ENCODE measurements around the gene ASIC2. TPM values are rescaled to one million over a fixed set of nuclear protein-coding genes. Genes with fewer than 3 reads are reported as not detected.

ASIC2 gene
- total RNA-seq, 1 donor from 2014 or later, result not detected

- no peak for DNase-seq (ENCODE audit: low spot score)
Observed at GRCh38 chr17:33113991-33114370, 179.1 kb downstream of the ASIC2 start.

GRCh38 chr17:33113276-33113990 lies 179.7 kb downstream of the ASIC2 start:
- no peak for DNase-seq (ENCODE audit: low spot score)

GRCh38 chr17:33112763-33113162 lies 180.3 kb downstream of the ASIC2 start:
- DNase-seq (ENCODE audit: low spot score), result no peak

GRCh38 chr17:33109336-33110072 lies 183.6 kb downstream of the ASIC2 start:
- no peak for DNase-seq (ENCODE audit: low spot score)

- no peak for DNase-seq (ENCODE audit: low spot score)
Observed at GRCh38 chr17:33106525-33107165, 186.4 kb downstream of the ASIC2 start.

GRCh38 chr17:33105911-33106310 lies 187.2 kb downstream of the ASIC2 start:
- DNase-seq (ENCODE audit: low spot score), result no peak

GRCh38 chr17:33099906-33100305 lies 193.2 kb downstream of the ASIC2 start:
- DNase-seq (ENCODE audit: low spot score), result no peak

- DNase-seq (ENCODE audit: low spot score), result no peak
Observed at GRCh38 chr17:33099252-33099651, 193.8 kb downstream of the ASIC2 start.

GRCh38 chr17:33097411-33097810 lies 195.7 kb downstream of the ASIC2 start:
- no peak for DNase-seq (ENCODE audit: low spot score)

GRCh38 chr17:33096161-33096560 lies 196.9 kb downstream of the ASIC2 start:
- no peak for DNase-seq (ENCODE audit: low spot score)

GRCh38 chr17:33091271-33091670 lies 201.8 kb downstream of the ASIC2 start:
- no peak for DNase-seq (ENCODE audit: low spot score)

GRCh38 chr17:33090806-33091205 lies 202.3 kb downstream of the ASIC2 start:
- no peak for DNase-seq (ENCODE audit: low spot score)

- DNase-seq (ENCODE audit: low spot score), result no peak
Observed at GRCh38 chr17:33086878-33087277, 206.2 kb downstream of the ASIC2 start.

- DNase-seq (ENCODE audit: low spot score), result no peak
Observed at GRCh38 chr17:33086041-33086440, 207.1 kb downstream of the ASIC2 start.

- no peak for DNase-seq (ENCODE audit: low spot score)
Observed at GRCh38 chr17:33085256-33085655, 207.8 kb downstream of the ASIC2 start.

- DNase-seq (ENCODE audit: low spot score), result no peak
Observed at GRCh38 chr17:33084755-33085154, 208.3 kb downstream of the ASIC2 start.

- no peak for DNase-seq (ENCODE audit: low spot score)
Observed at GRCh38 chr17:33082529-33083173, 210.4 kb downstream of the ASIC2 start.

- no peak for DNase-seq (ENCODE audit: low spot score)
Observed at GRCh38 chr17:33080091-33080490, 213.0 kb downstream of the ASIC2 start.

- no peak for DNase-seq (ENCODE audit: low spot score)
Observed at GRCh38 chr17:33079201-33079600, 213.9 kb downstream of the ASIC2 start.

GRCh38 chr17:33076979-33077378 lies 216.1 kb downstream of the ASIC2 start:
- DNase-seq (ENCODE audit: low spot score), result no peak

GRCh38 chr17:33073416-33073815 lies 219.7 kb downstream of the ASIC2 start:
- DNase-seq (ENCODE audit: low spot score), result no peak

- DNase-seq (ENCODE audit: low spot score), result no peak
Observed at GRCh38 chr17:33072421-33073161, 220.5 kb downstream of the ASIC2 start.
